Naive thymus-derived CD8-positive, alpha-beta T cell (primary cell): ENCODE measurements around the gene PFKFB3. TPM values are rescaled to one million over a fixed set of nuclear protein-coding genes. Genes with fewer than 3 reads are reported as not detected.

ENCODE experiments used
- ATAC-seq, 2 donors: fragments of 150-1000 bp; cut with Tn5 transposase in 1 of 2; sonication (Bioruptor Pico), chemical (Tn5 transposase) in 1 of 2; 1 replicate in 1 of 2; 2 replicates in 1 of 2; pipeline ENCODE4 v1.10.0; 2021; ENCODE audit warnings: mild to moderate bottlenecking in 2 of 2, moderate library complexity in 2 of 2
- POLR2A ChIA-PET: fragments of 350-600 bp; sonication (Branson Sonifier 250); formaldehyde crosslinking; loops from one replicate; lab custom pipeline; 2021; ENCODE audit warnings: antibody characterized with exemption; lab: Charles Lee
- DNase-seq, 10 donors: peaks; one replicate each; pipeline versions ENCODE4 v3.0.0 to v3.0.0-alpha.2; 2020 to 2022
- H3K27ac Mint-ChIP-seq, 10 donors: one replicate each; pipeline ENCODE4 v1.8.0; 2020 to 2022; ENCODE audit warnings: mild to moderate bottlenecking in 10 of 10, mixed read lengths in 10 of 10, moderate library complexity in 4 of 10, inconsistent platforms in 1 of 10
- H3K27me3 Mint-ChIP-seq, 5 donors: one replicate each; pipeline ENCODE4 v1.8.0; 2021 to 2022; ENCODE audit warnings: mixed read lengths in 5 of 5
- H3K36me3 Mint-ChIP-seq, 3 donors: one replicate each; pipeline ENCODE4 v1.8.0; 2020 to 2022; ENCODE audit warnings: mixed read lengths in 3 of 3, mild to moderate bottlenecking in 2 of 3, inconsistent platforms in 1 of 3
- H3K4me1 Mint-ChIP-seq, 4 donors: one replicate each; pipeline ENCODE4 v1.8.0; 2021 to 2022; ENCODE audit warnings: mixed read lengths in 4 of 4
- H3K4me3 Mint-ChIP-seq, 10 donors: one replicate each; pipeline ENCODE4 v1.8.0; 2020 to 2022; ENCODE audit warnings: mild to moderate bottlenecking in 10 of 10, mixed read lengths in 10 of 10, moderate library complexity in 6 of 10, inconsistent platforms in 1 of 10
- H3K9me3 Mint-ChIP-seq, 9 donors: one replicate each; pipeline ENCODE4 v1.8.0; 2020 to 2022; ENCODE audit warnings: mixed read lengths in 9 of 9, mild to moderate bottlenecking in 3 of 9, inconsistent platforms in 1 of 9, moderate library complexity in 1 of 9
- polyA plus RNA-seq, 3 donors: library from polyadenylated mRNA; unstranded; fragments of 300-500 nt; fragmentation: Illumina TruSeq; gene quantifications; one replicate each; pipeline ENCODE4 v1.2.3, GENCODE V29; 2021
- total RNA-seq, 8 experiments: library from RNA in 2 of 8; stranded (reverse) in 2 of 8; gene quantifications; one replicate each; pipeline ENCODE4 v1.2.3 and lab custom pipeline; 2021 to 2026

PFKFB3 gene
- total and polyA plus RNA-seq, 5 experiments from 2014 or later = 1.6 to 79.4 (median 7.1) TPM

- Mint-ChIP-seq H3K27me3 (no peaks in the 10 kb centered on the region), H3K27ac (no peak overlapping the region), H3K4me3 (no peak overlapping the region), H3K36me3 (peaks cover 0 to 65% (median 17%) of the 10 kb centered on the region in 3 donors), H3K4me1 (peaks cover 4 to 6% (median 6%) of the 10 kb centered on the region in 4 donors), H3K9me3 (no peaks in the 10 kb centered on the region)
- POLR2A ChIA-PET = no interaction called here
- ATAC-seq (no peak), DNase-seq (no peak)
These were observed 13.2 kb downstream of the PFKFB3 start for GRCh38 chr10:6215683-6216484.

DNA sequence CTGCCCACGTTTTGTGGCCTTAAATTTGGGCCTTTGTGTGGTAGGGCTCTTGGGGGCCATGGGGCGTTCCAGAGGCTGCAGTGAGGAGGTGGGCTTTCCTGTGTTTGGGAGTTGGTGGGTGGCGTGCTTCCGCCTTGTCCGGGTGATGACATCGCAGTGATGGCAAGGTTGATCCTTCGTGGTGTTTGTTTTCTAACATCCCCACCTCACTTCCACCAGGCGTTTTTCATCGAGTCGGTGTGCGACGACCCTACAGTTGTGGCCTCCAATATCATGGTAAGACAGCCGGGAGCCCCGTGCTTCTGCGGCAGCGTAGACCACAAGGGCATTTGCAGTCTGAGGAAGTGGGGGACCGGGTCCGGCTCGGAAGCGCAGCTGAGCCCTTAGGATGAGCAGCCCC, 14.2 kb downstream of the PFKFB3 start:
- peak overlapping the region in 1 of 10 donors; percentile 59 for H3K27ac Mint-ChIP-seq
- no peaks in the 10 kb centered on the region for H3K9me3 Mint-ChIP-seq
- no peak for ATAC-seq
- H3K27me3 Mint-ChIP-seq = no peaks in the 10 kb centered on the region
- peaks cover 0 to 75% (median 19%) of the 10 kb centered on the region in 3 donors for H3K36me3 Mint-ChIP-seq
- POLR2A ChIA-PET = no interaction called here
- no peak overlapping the region for H3K4me3 Mint-ChIP-seq
- H3K4me1 Mint-ChIP-seq = peaks cover 0 to 3% (median 1%) of the 10 kb centered on the region in 4 donors
- no peak for DNase-seq

DNA sequence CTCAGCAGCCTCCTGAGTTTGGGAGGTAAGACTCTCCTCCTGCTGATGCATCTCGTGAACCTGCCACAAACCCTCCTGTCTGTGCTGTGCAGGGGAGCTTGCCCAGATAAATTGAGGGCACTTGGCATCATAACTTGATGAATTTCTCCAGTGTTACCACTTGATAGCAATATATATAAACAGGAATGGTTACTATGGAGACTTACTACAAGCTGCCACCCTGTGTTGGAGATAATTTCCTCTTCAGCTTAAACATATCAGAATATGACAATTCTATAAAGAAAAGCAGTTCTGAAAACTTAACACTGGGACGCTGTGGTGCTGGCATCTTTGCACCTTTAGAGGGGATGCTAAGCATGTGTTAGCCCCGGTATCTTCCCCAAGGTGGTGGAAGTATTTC, 14.9 kb downstream of the PFKFB3 start:
- H3K36me3 Mint-ChIP-seq = peaks cover 0 to 81% (median 19%) of the 10 kb centered on the region in 3 donors
- no peaks in the 10 kb centered on the region for H3K9me3 Mint-ChIP-seq
- ATAC-seq = peak; percentile 18 to 27
- no peaks in the 10 kb centered on the region for H3K27me3 Mint-ChIP-seq
- peak overlapping the region in 1 of 10 donors; percentile 27 for H3K27ac Mint-ChIP-seq
- no peak for DNase-seq
- no peak overlapping the region for H3K4me3 Mint-ChIP-seq
- peaks cover 0 to 3% (median 1%) of the 10 kb centered on the region in 4 donors for H3K4me1 Mint-ChIP-seq
- POLR2A ChIA-PET = no interaction called here

- Mint-ChIP-seq H3K27me3 (no peaks in the 10 kb centered on the region), H3K36me3 (peaks cover 0 to 85% (median 16%) of the 10 kb centered on the region in 3 donors), H3K9me3 (no peaks in the 10 kb centered on the region), H3K4me3 (no peak overlapping the region), H3K27ac (peak overlapping the region in 3 of 10 donors; percentile 44 to 78 (median 52)), H3K4me1 (peaks cover 0 to 2% (median under 1%) of the 10 kb centered on the region in 4 donors)
- POLR2A ChIA-PET = no interaction called here
- DNase-seq (no peak), ATAC-seq (no peak)
These were observed 16.2 kb downstream of the PFKFB3 start for GRCh38 chr10:6218692-6219493.

- Mint-ChIP-seq H3K36me3 (peaks cover 0 to 85% (median 13%) of the 10 kb centered on the region in 3 donors), H3K4me3 (no peak overlapping the region), H3K27ac (peak overlapping the region in 3 of 10 donors; percentile 12 to 78 (median 44)), H3K4me1 (peaks cover 0 to 2% (median under 1%) of the 10 kb centered on the region in 4 donors), H3K9me3 (no peaks in the 10 kb centered on the region), H3K27me3 (no peaks in the 10 kb centered on the region)
- no peak for ATAC-seq
- no peak for DNase-seq
- POLR2A ChIA-PET = no interaction called here
These were observed 16.7 kb downstream of the PFKFB3 start for GRCh38 chr10:6219494-6219836.

DNA sequence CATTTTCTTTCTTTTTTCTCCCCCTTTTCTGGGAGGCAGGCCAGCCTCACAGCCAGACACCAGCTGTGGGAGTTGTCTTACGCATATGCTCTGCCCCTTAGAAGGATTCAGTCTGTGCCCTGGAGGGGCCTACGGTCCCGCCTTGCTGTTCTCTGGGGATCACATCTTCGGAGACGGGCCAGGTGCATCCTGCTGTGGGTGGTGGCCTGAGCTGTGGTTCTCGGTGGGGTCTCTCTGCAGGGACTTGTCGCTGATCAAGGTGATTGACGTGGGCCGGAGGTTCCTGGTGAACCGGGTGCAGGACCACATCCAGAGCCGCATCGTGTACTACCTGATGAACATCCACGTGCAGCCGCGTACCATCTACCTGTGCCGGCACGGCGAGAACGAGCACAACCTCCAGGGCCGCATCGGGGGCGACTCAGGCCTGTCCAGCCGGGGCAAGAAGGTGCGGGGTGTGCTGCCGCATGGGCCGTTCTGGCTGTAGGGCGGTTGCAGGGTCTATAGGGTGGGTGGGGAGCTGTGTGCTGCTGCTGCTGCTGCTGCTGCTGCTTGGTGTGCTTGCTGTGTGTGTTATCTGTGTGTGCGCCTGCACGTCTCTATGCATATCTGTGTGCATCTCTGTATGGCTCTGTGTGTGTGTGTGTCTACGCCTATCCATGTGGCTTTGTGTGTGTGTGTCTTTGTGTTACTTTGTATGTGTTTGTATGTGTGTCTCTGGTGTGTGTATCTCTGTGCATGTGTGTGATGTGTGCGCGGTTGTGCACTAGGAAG, 17.9 kb downstream of the PFKFB3 start:
- POLR2A ChIA-PET = no interaction called here
- no peak for DNase-seq
- Mint-ChIP-seq H3K4me3 (no peak overlapping the region), H3K36me3 (peaks cover 0 to 88% (median 13%) of the 10 kb centered on the region in 3 donors), H3K9me3 (no peaks in the 10 kb centered on the region), H3K27ac (peak overlapping the region in 3 of 10 donors; percentile 40 to 78 (median 43)), H3K4me1 (peaks cover 0 to 2% (median under 1%) of the 10 kb centered on the region in 4 donors), H3K27me3 (no peaks in the 10 kb centered on the region)
- ATAC-seq = no peak

DNA sequence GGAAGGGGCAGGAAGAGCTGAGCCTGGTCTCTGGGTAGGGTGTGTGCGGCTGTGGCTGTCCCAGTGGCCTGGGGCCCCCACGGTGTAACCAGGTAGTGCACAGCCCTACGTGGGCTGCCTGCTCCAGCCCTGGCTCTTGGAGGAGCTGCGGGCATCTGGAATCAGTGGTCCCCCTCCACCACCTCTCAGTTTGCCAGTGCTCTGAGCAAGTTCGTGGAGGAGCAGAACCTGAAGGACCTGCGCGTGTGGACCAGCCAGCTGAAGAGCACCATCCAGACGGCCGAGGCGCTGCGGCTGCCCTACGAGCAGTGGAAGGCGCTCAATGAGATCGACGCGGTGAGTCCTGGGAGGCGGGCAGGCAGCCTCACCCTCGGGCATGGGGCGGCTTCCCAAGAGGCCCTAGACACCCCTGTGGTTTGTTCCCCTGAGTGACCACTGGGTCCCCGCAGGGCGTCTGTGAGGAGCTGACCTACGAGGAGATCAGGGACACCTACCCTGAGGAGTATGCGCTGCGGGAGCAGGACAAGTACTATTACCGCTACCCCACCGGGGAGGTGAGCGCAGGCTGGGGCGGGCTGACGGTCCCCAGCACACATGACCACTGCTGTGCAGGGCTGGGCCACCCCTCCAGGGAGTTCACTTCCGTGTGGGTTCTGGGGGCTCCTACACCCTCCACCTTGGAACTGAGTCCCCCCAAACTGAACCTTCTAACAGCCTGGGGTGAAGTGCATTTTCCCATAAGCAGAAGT, 18.6 kb downstream of the PFKFB3 start:
- H3K36me3 Mint-ChIP-seq = peaks cover 0 to 91% (median 21%) of the 10 kb centered on the region in 3 donors
- no peak for DNase-seq
- H3K27me3 Mint-ChIP-seq = no peaks in the 10 kb centered on the region
- H3K4me1 Mint-ChIP-seq = peaks cover 0 to 3% (median 2%) of the 10 kb centered on the region in 4 donors
- H3K27ac Mint-ChIP-seq = peak overlapping the region in 3 of 10 donors; percentile 18 to 71 (median 43)
- no peak for ATAC-seq
- no peaks in the 10 kb centered on the region for H3K9me3 Mint-ChIP-seq
- POLR2A ChIA-PET = no interaction called here
- no peak overlapping the region for H3K4me3 Mint-ChIP-seq

DNA sequence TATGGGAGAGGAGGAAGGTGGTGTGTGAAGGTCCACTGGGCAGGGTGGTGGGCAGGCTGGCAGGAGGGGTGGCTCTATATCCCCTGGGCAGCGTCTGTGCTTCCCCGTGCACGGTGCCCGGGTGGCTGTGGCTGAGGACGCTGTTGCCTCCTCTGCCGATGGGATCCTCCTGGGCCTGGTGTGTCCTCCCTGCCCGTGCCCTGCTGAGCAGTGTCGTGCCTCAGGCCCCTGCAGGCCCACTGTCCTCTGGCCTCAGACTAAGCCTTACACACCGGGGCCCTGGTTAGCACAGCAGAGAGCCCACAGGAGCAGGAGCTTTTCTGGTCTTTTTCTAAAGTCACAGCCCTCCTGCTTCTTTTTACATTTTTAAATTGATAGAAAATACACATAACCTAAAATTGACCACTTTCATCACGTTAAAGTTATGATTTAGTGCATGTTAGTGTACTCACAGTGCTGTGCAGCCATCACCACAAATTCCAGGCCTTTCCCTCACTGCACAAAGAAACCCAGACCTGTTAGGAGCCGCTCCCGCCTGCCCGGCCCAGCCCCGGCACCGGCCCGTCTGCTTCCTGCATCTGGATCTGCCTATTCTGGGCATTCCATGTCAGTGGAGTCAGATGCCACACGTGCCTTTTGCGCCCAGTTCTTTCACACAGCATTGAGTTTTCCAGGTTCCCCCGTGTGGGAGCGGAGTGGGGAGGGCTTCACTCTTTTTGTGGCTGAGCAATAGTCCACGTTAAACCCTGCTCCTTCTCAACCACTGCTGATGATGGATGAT, 19.4 kb downstream of the PFKFB3 start:
- Mint-ChIP-seq H3K27me3 (no peaks in the 10 kb centered on the region), H3K36me3 (peaks cover 0 to 90% (median 20%) of the 10 kb centered on the region in 3 donors)
- ATAC-seq = no peak

DNA sequence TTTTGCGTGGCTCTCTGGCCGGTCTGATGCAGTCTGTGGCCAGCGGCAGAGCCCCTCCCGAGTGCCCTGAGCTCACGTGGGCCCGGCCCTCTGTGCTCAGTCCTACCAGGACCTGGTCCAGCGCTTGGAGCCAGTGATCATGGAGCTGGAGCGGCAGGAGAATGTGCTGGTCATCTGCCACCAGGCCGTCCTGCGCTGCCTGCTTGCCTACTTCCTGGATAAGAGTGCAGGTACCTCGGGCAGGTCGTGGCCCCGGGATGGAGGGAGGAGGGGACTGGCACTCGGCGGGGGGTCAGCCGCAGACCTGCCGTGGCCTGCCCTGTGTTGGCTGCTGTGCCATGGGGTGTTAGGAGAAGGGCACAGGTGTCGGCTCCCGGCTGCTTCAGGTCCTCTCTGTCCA, 20.0 kb downstream of the PFKFB3 start:
- no peak overlapping the region for H3K27ac Mint-ChIP-seq
- H3K4me1 Mint-ChIP-seq = peaks cover 2 to 7% (median 2%) of the 10 kb centered on the region in 4 donors
- no peaks in the 10 kb centered on the region for H3K9me3 Mint-ChIP-seq
- ATAC-seq = no peak
- H3K36me3 Mint-ChIP-seq = peaks cover 0 to 91% (median 16%) of the 10 kb centered on the region in 3 donors
- no peak overlapping the region for H3K4me3 Mint-ChIP-seq
- H3K27me3 Mint-ChIP-seq = no peaks in the 10 kb centered on the region
- no peak for DNase-seq
- POLR2A ChIA-PET = no interaction called here

More for the DNA sequence above, 19.4 kb downstream of the PFKFB3 start:
- POLR2A ChIA-PET = no interaction called here
- no peak for DNase-seq
- Mint-ChIP-seq H3K4me3 (no peak overlapping the region), H3K4me1 (peaks cover 0 to 2% (median 2%) of the 10 kb centered on the region in 4 donors), H3K9me3 (no peaks in the 10 kb centered on the region), H3K27ac (no peak overlapping the region)

GRCh38 chr10:6223981-6224380, 21.2 kb downstream of the PFKFB3 start:
- Mint-ChIP-seq H3K36me3 (peaks cover 0 to 85% (median 19%) of the 10 kb centered on the region in 3 donors), H3K27me3 (no peaks in the 10 kb centered on the region), H3K4me3 (no peak overlapping the region), H3K4me1 (peaks cover 4 to 19% (median 11%) of the 10 kb centered on the region in 4 donors), H3K9me3 (no peaks in the 10 kb centered on the region), H3K27ac (peak overlapping the region in 1 of 10 donors; percentile 56)
- POLR2A ChIA-PET = interaction anchor here (1.1 kb wide), 1 partner anchor 123 kb away, joined by 3 read pairs; no protein-coding TSS in a partner anchor
- no peak for ATAC-seq
- DNase-seq = no peak

DNA sequence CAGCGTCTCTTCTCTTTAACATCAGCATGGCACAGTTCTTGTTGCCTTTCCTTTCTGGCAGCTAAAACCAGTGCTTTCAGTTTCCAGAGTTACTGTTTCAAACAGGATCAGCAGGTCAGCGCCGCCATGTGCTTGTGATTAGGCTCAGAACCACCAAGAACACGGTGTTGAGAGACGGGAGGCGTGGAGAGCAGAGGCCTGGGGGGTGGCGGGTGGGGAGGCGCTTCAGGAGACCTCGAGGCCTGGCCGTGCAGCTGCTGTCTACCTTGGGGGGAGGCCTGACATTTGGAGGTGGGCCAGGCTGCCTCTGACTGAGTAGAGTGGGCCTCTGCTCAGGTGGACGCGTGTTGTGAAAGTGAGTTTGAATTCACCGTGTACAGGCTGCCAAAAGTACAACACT, 22.0 kb downstream of the PFKFB3 start:
- no peak overlapping the region for H3K27ac Mint-ChIP-seq
- ATAC-seq (no peak), DNase-seq (no peak)
- H3K9me3 Mint-ChIP-seq = no peaks in the 10 kb centered on the region
- peaks cover 4 to 22% (median 11%) of the 10 kb centered on the region in 4 donors for H3K4me1 Mint-ChIP-seq
- POLR2A ChIA-PET = interaction anchor here (1.1 kb wide), 1 partner anchor 123 kb away, joined by 3 read pairs; no protein-coding TSS in a partner anchor
- no peak overlapping the region for H3K4me3 Mint-ChIP-seq
- no peaks in the 10 kb centered on the region for H3K27me3 Mint-ChIP-seq
- peaks cover 0 to 80% (median 17%) of the 10 kb centered on the region in 3 donors for H3K36me3 Mint-ChIP-seq
